SU-DHL-6 (cell line): ENCODE results near the gene SIL1.

Source experiments
- CTCF ChIP-seq: fragments of 200-600 bp; sonication (generic); IDR thresholded peaks from one replicate; pipeline ENCODE4 v1.5.1; 2017; ENCODE audit warnings: antibody characterized with exemption, mild to moderate bottlenecking, low read length, moderate library complexity; ENCODE audit not compliant: insufficient read depth, poor library complexity, severe bottlenecking
- EZH2phosphoT487 ChIP-seq: fragments of 200-600 bp; sonication (generic), shearing (Covaris generic); conservative IDR thresholded peaks from 2 replicates; pipeline ENCODE4 v1.6.1; 2018; ENCODE audit warnings: mild to moderate bottlenecking, antibody characterized with exemption, low read length, moderate library complexity, mixed read lengths

- TF ChIP-seq CTCF = no peak
- no peak for TF ChIP-seq EZH2phosphoT487
These were observed 19.2 kb downstream of the SIL1 start for GRCh38 chr5:139178935-139179334.
